Measurements from ENCODE around the gene PTPRT.
"Not testable (repeated sequence)": the region's sequence is repeated elsewhere in the genome, so short reads cannot be mapped to it uniquely, and the experiment has no call there.

The PTPRT gene

GRCh38 chr20:42281801-42282200, 907.9 kb downstream of the PTPRT start:
- DNase-seq (ENCODE audit: low read depth): no peak

GRCh38 chr20:42276718-42277602, 912.7 kb downstream of the PTPRT start:
- DNase-seq (ENCODE audit: low read depth): no peak

- no peak for DNase-seq (ENCODE audit: low read depth)
Observed at GRCh38 chr20:42274986-42275385, 914.7 kb downstream of the PTPRT start.

- no peak for DNase-seq (ENCODE audit: low read depth)
Observed at GRCh38 chr20:42272516-42272915, 917.2 kb downstream of the PTPRT start.

DNA sequence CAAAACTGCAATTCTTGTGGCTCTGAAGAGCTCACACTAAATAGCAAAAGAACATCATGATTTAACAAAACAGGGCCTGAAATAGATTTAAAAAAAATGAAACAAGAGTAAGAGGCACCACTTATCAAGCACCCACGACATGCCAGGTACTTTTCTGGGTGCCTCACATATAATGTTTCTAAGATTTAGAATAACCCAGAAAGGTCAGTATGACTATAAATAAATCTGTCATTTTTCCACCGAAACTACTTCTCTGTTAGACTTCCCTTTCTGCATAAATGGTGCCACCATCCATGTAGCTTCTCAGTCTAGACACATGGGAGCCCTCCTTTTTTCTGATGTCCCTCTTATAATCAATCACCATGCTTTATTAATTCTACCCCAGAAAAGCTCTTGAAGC, 919.2 kb downstream of the PTPRT start:
- DNase-seq (ENCODE audit: low read depth): no peak

GRCh38 chr20:42267793-42268384, 921.8 kb downstream of the PTPRT start:
- no peak for DNase-seq (ENCODE audit: low read depth)

DNA sequence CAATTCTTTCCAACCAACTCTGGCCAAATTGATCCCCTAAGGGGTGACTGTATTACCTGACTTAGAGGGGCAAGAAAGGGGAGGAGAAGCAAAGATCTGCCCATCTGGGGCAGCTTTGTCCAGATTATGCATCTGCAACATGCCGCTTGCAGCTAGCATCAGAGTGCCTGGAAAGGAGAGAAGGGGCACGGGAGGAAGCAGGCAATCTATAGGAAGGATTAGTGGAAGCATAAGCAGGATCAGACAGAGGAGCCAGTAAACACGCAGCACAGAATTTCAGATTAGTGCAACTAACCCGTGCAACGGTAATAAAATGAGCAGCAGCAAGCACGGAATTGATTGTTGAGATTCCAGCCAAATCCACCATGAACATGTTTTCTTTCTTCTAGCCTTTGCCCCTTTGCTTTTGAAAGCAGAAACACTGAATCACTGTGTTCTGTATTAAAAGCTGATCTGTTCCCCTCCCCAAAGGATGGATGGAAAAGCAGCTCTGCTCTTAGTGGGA, 927.9 kb downstream of the PTPRT start:
- DNase-seq (ENCODE audit: low read depth): no peak

DNA sequence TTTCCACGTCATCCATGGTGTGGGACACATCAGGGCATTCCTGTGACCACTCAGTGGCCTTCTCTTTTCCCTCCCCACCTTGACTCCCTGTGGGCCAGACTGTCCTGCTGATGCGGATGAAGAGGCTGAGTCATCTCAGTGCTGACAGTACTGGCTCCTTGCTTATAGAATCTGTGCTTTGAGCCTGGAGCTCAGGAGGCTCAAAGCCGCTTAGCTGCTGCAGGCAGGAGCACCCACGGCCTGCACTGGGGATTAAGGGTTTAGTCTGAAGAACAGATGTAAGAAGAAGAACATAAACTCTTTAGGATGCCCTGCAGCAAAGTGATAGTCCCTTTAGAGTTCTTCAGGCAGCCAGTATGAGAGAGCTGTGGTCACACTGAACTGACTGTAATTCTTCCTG, 929.5 kb downstream of the PTPRT start:
- no peak for DNase-seq (ENCODE audit: low read depth)

GRCh38 chr20:42259389-42259788, 930.3 kb downstream of the PTPRT start:
- DNase-seq (ENCODE audit: low read depth): no peak

- DNase-seq (ENCODE audit: low read depth): no peak
Observed at GRCh38 chr20:42258564-42259302, 931.0 kb downstream of the PTPRT start.

DNA sequence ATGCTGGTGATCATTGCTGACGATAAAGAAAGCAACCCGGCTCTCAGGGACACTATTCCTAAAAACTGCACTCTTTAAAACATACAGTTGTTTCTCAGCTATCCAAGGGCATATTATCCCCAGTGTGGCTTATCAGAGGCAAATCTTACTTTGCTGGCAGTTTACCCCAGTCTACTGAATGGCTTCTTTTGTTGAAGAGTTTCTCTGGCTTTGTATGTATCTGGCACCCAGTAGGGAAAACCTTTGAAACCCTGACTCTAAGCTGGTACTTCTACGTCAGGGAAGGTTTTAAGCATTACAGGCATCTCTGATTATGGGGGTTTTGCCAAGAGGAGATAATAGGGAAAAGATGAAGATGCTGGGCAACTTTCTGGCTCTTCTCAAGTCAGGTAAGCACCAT, 933.9 kb downstream of the PTPRT start:
- DNase-seq (ENCODE audit: low read depth): no peak

GRCh38 chr20:42254673-42255072, 935.0 kb downstream of the PTPRT start:
- no peak for DNase-seq (ENCODE audit: low read depth)

DNA sequence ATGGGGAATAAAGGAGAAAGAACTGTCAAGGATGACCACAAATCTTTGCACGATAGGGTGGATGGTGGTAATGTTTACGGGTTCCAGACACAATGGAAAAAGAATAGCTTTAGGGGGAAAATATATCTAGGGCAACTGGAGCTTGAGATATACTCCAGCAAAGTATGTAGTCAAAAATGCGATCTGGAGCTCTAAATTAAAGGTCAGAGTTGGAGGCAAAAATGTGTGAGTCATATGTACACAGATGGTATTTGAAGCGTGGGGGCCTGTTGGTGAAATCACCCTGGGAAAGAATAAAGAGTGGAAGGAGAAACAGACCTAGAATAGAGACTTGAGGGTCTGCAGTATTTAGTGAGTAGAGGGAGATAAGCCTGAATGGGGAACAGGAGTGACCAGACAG, 937.6 kb downstream of the PTPRT start:
- no peak for DNase-seq (ENCODE audit: low read depth)

- no peak for DNase-seq (ENCODE audit: low read depth)
Observed at GRCh38 chr20:42218621-42219374, 970.9 kb downstream of the PTPRT start.

- no peak for DNase-seq (ENCODE audit: low read depth)
Observed at GRCh38 chr20:42214074-42214473, 975.6 kb downstream of the PTPRT start.

GRCh38 chr20:42212391-42212790, 977.3 kb downstream of the PTPRT start:
- no peak for DNase-seq (ENCODE audit: low read depth)

- DNase-seq (ENCODE audit: low read depth): not testable (repeated sequence)
Observed at GRCh38 chr20:42206557-42206956, 983.1 kb downstream of the PTPRT start.

DNA sequence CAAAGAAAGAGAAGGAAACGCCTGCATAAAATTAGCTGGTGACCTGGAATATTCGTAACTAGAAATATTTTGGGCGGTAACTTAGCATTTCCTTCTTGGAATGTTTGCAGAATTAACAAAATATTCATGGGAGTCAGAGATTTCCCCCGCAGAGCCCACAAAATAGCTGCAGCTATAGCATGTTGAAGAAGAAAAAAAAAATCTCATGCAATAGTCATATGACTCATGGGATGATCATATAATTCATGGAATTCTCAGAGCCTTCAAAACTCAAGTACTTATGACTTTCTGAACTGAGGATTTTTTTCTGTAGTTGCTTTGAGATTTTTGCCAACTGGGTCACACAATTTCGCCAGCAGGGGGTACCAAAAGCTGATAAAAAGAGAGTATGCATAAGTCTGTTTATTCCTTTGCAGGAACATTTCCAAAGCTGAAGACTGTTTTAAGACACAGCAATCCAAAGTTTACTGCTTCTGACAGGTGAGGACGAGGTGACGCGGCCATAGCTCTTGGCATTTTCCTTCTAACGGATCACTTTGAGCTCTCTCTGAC, 985.5 kb downstream of the PTPRT start:
- DNase-seq (ENCODE audit: low read depth): no peak

DNA sequence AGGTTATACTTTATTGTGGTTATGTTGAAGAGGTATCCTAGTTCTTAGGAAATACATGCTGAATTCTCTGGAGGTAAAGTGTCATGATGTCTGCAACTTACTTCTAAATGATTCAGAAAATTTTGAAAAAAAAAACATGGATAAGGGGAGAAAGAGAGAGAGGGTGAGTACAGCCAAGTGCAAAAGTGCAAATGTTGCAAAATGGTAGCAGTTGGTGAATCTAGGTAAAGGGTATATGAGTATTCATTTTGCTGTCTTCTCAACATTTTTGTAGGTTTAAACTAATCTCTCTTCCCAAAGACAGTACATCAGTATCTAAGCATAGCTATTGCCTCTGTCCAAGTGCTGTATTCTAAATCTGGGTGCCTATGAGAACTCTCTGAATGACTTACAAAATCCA, 992.1 kb downstream of the PTPRT start:
- no peak for DNase-seq (ENCODE audit: low read depth)

- no peak for DNase-seq (ENCODE audit: low read depth)
Observed at GRCh38 chr20:42193119-42193518, 996.6 kb downstream of the PTPRT start.

GRCh38 chr20:42192321-42192720, 997.4 kb downstream of the PTPRT start:
- DNase-seq (ENCODE audit: low read depth): no peak

All from EH (cell line).